ENCODE data around the gene HDAC9.
A peak's percentile ranks its signal among the peaks of the same experiment; 100 is the strongest.

- TF ChIP-seq GLIS3 (CRISPR knock-in tag; IDR thresholded peaks at IDR 0.05) = peak; percentile 70
- TF ChIP-seq CSDC2 (CRISPR knock-in tag; IDR thresholded peaks at IDR 0.05) = no peak
- peak; percentile 40; the same call in 1 of the 2 replicates for TF ChIP-seq PATZ1 (CRISPR knock-in tag; IDR thresholded peaks at IDR 0.05; ENCODE audit: borderline replicate concordance)
- TF ChIP-seq TOX (CRISPR knock-in tag; IDR thresholded peaks at IDR 0.05; ENCODE audit: borderline replicate concordance) = no peak
- TF ChIP-seq SNAI2 (CRISPR knock-in tag; IDR thresholded peaks at IDR 0.05) = peak; percentile 92; the same call in 1 of the 2 replicates
- TF ChIP-seq RARB (CRISPR knock-in tag; IDR thresholded peaks at IDR 0.05) = peak; percentile 39; the same call in 1 of the 2 replicates
- TF ChIP-seq ESRRG (CRISPR knock-in tag; IDR thresholded peaks at IDR 0.05) = peak; percentile 86; the same call in 1 of the 2 replicates
- TF ChIP-seq ZNF565 (CRISPR knock-in tag; conservative IDR thresholded peaks at IDR 0.05; ENCODE audit: low read depth) = peak; percentile 85
- peak; percentile 100 for TF ChIP-seq TSHZ2 (CRISPR knock-in tag; IDR thresholded peaks at IDR 0.05)
- peak; percentile 98 for TF ChIP-seq CSRNP3 (CRISPR knock-in tag; IDR thresholded peaks at IDR 0.05)
Measured at GRCh38 chr7:18698258-18698734, 202.7 kb downstream of the HDAC9 start.

Measured in SK-N-SH treated with all-trans-retinoic acid at 6 μM for 48 hours (cell line).